Middle frontal gyrus (tissue), 1 donor: Measurements from ENCODE around the gene TCF12.

Experiments
- DNase-seq: peaks from one replicate; pipeline ENCODE4 v3.0.0-alpha.2; 2015; ENCODE audit warnings: low spot score; ENCODE audit errors: extremely low spot score

The TCF12 gene

DNA sequence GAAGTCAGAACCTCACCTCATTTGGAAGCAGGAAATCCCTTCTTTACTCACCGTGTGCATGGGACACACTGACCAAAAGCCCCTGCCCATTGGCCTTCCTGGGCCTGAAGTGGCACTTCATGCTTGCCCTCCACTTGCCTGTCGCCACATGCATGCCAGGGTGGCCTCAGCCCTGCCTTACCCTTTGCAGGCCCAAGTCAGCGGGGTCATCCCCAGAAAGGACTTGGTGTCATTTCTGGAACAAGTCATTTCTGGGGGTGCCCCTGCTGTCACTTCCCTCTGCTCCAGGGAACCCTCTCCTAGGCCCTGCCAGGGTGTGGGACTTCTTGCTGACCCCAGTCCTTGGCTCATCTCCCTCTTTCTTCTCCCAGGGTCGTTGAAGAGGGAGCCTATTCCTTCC is 398.0 kb downstream of the TCF12 start:
- no peak for DNase-seq

DNA sequence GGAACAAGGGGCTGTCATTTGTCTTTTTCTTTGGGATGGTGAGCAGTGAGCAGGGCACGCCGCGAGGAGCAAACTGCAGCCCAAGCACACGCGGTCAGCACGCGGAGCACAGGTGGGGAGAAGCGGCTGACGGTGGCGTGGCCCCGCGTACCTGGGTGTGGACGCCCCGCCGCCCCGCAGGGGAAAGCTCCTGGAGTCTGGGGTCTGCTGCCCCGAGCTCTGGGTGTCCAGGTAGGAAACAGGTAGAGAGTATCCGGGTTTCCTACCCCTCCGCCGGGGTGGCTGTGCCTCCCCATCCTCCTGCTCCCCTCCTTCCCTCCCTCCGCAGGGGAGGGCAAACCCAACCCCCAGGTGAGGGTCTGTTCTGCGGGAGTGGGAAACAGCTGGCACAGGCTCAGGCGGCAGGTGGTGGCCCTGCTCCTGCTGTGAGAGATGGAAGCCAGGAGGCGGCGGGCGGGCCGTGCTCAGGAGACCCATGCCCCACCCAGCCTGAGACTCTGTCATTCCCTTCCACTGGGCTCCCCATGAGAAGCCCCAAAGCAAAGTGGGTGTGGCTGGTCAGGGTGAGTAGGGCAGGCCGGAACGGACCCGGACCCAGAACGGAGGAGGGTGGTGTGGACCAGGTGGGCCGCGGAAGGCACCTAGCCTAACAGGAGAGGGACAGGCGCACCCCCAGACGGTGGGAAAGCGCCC is 400.9 kb downstream of the TCF12 start:
- no peak for DNase-seq

DNA sequence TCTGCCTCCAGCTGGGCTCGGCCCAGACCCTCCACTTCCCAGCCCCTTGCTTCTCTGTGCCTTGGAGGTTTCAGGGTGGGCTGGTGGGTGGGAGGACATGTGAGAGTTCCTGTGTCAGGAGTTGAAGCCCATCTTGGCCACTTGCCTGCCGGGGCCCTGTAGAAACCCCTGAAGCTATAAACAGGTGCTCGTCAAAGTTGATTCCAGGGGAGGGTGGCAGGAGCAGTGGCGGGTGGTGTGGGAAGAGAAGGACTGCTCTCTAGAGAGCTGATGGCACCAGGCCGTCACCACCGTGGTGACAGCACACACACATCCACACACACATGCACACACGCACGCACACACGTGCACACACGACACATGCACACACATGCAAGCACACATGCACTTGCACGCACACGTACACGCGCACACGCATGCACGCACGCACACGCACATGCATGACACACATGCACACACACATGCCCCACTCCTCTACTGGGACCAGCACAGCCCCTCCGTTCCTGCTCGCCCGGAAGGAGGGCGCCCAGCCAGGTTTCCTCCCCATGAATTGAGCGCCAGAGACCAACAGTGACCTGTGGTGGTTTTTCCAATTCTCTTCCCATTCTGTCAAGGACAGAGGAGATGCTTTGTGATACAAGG is 401.6 kb downstream of the TCF12 start:
- DNase-seq, result no peak

DNA sequence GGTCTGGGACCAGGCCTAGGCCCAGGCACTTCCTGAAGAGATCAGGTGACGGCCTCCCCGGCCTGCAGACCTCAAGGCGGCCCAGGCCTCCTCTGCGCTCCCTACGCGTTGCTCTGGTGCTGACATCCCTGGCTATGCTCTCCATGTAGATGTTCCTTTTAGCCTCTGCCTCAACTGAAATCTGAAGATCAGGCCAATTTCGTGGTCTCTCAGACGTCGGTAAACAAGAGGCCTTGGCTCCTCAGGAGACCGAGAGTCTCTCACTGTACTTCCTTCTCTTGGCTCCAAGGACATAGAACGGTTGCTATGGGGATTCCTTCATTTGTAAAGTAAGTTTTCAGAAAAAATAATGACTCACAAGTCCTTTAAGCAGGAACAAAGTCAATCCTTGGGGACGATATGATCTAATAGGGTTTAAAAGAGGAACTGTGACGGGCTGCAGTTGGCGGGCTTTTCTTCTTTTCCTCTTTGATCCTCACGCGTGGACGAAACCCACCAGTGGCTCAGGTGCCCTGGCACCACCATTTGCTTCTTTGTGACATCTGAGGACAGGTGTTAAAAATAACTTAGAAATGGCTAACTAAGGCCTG is 402.3 kb downstream of the TCF12 start:
- no peak for DNase-seq

DNA sequence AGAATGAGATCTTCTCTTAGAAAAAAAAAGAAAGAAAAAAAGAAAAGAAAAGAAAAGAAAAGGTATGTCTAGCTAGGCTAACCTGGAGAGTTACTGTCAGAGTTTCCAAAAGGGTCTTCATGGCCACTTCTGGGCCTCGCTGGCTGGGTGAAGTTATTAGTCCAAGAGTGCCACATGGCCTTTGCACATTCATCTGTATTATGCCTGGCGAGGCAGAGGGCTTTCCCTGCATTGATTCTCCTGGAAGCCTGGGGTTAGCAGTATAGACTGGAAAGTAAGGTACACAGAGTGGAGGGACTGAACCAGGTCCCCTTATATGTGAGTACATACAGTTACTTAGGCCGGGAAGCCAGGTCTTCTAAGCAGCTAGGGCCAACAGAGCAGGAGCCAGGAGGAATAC is 403.0 kb downstream of the TCF12 start:
- no peak for DNase-seq

DNA sequence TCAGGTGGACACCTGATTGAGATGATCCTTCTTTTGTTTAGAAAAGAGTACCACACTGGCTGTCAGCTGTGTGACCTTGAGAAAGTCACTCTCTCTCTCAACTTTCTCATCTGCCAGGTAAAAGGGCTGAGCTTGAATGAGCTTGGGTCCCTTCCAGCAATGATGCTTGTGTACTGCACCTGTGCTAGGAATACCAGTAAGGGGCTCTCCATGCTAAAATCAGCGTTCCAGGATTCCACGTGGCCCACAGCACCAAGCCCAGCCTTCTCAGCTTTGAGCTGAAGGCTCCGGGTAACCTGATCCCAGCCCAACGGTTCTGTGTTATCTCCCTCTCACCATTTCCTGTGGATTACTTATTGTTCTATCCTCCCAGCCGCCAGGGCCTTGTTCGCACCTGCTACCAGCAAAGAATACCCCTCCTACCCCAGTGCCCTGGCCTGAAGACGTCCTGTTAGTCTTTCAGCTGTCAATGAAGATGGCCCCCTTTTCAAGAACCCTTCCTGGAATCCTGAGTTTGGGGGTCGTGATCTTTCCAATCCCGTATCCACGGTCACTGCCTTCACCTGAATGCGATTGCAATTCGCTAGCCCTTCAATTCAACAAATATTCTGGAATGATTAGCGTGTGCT is 403.6 kb downstream of the TCF12 start:
- DNase-seq, result no peak

DNA sequence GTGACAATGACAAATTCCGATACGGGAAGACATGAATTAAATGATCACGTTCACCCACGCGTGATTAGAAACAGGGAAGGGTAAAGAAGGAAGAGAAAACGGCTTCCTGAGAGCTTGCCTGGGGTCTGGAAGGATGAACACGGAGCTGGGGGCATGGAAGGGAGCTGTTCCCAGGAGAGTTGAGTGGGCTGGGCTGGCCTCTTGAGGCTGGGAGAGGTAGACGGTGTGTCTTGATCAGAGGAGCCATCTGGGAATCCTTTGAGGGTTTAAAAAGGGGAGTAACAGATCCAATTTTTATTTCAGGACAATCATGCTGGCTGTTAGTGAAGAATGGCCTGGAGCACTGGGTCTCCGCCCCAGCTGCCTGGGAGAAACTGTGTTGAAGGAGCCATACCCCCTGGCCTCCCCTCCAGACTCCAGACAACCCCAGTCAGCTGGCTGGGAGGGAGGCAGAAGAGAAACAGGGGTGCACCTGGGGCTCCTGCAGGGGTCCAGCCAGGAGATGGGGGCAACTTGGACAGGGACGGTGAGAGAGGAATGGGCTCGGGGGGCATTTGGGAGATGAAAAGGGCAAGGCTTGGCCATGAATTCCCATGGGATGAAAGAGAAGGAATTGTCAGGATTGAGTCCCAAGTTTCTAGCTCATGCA is 404.3 kb downstream of the TCF12 start:
- no peak for DNase-seq

DNA sequence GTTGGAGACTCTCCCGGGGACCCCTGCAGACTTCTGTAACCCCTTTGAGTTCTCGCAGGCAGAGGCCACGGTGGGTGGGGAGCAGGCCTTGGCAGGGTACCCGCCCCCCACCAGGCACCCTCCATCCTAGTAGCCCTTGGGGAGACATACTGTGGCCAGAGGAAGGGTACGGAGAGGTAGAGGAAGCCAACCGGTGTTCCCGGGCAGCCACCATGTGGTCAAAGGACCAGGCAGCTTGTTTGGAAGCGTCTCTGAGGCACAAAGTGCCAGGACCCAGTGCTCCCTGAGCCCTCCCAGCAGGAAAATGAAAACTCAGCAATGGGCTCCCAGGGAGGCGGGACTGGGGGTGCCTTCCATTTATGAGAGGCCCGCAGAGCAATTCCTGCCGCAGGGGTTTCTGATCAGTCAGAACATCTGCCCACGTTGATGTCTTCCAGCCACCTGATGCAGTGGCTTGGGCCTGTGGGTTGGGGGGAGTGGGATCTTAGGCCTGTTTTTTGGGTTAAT is 404.9 kb downstream of the TCF12 start:
- no peak for DNase-seq

DNA sequence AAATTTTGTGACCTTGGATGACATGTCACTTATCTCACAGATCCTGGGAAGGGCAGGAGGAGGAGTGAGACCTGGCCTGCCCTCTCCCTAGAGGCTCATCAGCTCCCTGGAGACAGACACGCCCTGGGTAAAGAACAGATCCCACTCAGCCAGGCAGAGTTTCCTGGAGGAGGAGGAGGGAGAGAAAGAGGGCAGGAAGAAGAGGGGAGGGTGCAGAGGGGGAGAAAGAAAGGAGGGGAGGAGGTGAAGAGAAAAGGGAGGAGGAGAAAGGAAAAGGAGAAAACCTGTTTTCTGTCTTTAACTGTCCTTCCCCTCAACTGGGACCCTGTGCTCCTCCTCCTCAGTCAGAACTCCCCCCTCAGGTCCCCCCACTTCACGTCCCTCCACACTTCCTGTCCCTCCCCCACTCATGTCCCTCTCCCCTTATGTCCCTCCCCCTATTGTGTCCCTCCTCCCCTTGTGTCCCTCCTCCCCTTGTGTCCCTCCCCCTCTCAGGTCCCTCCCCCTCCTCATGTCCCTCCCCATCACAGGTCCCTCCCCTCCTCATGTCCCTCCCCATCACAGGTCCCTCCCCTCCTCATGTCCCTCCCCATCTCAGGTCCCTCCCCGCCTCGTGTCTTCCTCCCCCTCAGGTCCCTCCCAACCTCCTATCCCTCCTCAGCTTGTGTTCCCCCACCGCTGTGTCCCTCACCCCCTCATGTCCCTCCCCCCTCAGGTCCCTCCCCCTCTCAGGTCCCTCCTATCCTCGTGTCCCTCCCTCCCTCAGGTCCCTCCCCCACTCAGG is 405.6 kb downstream of the TCF12 start:
- DNase-seq, result no peak

DNA sequence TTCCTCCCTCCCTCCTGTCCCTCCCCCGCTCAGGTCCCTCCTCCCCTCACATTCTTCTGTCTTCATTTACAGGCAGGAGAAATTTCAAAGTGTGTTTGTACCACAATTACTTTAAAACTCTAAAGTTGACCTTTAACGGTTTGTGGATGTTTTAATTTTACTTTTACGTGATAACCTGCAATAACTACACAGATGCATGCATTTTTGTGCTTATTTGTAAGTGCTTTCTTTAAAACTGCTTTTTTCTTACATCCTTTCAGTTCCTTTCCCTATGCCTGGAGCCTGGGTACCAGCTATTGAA is 406.1 kb downstream of the TCF12 start:
- no peak for DNase-seq

DNA sequence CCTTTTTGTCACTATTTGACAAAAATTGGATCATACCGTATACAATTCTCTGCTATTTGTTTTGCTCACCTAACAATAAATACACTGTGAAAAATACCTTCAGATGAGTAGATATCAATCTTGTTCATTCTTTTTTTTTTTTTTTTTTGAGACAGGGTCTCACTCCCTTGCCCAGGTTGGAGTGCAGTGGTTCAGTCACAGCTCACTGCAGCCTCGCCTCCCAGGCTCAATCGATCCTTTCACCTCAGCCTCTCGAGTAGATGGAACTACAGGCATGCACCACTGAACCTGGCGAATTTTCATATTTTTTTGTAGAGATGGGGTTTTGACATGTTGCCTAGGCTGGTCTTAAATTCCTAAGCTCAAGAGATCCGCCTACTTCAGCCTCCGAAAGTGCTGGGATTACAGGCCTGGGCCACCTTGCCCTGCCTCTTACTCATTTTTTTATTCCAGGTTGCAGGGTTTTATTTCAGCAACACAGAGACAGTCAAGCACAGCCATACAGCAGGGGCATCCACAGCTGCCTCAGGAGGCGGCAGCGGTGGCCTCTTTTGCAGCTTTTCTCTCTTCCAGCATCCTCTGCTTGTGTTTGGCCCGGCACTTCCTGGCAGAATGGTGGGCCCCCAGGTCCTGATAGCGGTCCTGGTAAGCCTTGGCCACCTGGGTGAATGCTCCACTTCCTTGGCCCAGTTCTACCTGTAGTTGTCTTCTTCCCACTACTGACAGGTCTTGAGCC is 406.7 kb downstream of the TCF12 start:
- DNase-seq, result no peak

DNA sequence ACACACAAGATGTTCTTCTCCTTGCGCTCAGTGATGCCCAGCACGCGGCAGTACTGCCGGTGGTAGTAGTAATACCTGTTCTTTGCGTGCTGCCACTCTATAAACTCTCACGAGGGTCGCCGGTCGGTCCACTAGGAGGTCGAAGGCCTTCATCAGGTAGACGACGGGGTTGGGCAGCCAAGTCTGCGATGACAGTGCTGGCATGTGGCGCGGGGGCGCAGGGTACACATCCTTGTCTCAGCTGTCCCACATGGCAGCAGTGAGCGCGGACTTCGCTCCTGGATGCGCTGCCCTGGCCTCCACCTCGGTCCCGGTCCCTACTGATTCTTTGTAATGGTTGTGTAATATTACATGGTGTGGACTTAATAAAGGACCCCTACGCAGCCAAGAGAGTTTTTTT is 407.8 kb downstream of the TCF12 start:
- DNase-seq, result no peak

DNA sequence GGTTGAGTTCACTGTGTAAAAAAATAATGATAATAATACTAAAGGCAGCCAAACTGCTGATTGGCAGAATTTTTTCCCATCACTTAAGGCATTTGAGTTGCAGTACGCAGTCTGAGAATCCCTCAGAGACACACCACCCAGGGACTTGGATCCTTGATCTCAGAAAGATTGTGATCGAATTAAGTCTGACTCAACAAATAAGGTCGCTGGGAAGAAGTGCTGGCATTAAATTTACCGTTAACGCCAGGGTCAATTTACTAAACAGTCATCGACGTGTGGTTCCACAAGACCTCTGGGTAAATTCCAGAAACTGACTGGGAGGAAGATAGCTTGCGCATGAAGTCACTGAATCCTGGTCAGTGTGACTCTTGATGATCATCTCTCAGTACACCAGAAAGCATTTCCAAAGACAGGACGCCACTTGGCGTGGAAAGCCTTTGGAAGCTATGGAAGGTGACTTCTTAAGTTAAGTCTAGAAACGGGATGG is 409.6 kb downstream of the TCF12 start:
- DNase-seq, result no peak

DNA sequence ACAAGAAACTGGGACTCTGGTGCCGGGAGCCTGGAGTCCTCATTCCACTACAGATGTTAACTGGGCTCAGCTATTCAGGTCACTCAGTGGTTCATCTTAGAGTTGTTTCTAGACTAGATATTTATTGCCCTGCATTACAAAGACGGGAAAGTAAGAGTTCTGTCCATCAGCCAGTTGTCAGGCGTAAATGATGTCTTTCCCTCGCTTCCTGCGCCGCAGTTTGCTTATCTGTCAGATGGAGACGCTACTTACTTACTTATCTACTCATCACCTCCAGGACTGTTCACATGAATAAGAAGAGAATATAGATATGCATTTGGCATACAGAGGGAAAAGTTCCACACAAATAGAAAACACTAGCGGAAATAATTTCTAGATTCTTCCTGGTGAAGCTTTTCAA is 410.0 kb downstream of the TCF12 start:
- no peak for DNase-seq

DNA sequence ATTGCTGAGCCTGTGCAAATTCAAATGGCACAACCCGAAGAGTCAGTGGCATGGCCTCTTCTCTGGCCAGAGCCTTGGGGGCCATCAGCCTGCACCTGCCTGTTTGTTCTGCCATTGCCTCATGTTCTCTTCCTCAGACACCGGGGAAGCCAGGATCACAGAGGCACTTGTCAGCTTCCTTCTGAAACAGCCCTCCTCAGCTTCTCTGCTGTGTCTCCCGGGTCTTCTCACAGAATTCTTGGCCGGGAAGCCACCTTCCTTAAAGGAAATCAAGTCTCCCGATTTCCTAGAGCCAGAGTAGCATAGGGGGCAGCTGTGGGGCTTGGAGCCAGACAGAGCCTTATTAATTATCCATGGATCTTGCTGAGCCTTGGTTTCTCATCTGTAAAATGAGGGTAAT is 410.5 kb downstream of the TCF12 start:
- DNase-seq, result no peak

DNA sequence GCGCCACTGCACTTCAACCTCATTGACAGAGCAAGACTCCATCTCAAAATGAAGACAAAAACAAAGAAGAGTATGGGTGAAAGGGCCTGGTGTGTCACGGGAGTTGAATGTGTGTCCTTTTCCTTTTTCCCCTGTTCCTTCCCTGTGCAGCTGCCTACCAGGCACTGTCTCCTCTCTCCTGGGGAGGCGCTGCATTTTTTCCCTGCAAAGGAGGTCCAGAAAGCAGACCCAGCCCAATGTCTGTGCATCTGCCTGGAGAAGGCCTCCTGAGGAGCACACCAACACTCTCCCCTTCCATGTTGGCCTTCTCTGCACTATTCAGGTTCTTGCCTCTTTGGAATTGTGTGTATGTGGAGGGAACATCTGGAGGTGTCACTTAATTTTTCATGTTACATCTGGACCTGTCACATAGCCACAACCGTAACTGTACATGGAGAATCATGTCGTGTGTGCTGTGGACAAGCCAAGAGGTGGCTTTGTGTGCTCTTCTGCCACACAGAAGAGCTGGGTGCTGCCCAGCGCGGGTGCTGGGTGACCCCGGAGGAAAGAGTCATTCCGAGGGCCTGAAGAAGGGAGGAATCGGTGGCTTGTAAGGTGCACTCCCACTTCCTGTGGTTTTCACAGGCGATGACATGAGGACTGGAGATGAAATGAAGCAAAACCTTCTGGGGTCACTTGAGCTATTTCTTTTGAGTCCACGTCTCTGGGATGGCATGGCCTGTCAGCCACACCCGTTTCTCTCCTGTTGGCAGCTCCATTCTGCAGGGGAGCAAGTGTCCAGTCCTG is 411.3 kb downstream of the TCF12 start:
- DNase-seq, result no peak

DNA sequence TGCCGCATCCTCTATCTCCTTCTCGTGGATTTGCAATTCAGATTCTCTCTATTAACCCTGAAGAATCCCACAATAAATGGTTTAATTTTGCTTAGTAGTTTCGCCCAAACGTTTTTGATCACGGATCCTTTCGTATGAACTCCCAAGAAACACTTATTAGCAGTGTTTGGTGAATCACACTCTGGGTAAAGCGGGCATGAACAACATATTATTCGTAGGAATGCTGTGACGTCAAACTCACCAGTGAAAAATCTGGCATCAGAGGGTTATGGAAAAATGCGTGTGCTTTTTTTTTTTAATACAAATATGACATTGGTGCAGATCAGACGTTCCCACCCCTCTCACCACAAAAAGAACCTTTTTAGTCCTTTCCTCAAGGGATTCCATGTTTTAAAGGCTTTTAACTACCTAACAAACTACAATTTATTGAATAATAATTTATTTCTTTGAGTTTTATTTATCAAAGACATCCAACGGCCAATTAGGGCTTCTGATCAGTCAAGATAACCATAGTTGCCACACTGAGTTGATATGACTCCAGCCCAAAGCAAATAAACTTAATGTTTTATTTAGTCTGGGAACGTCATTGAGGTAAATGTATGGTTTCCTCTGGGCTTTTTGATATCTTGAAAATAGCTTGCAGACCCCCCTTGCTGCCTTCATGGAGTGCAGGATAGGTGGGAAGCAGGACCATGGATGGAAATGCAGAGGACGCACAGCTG is 412.3 kb downstream of the TCF12 start:
- no peak for DNase-seq

DNA sequence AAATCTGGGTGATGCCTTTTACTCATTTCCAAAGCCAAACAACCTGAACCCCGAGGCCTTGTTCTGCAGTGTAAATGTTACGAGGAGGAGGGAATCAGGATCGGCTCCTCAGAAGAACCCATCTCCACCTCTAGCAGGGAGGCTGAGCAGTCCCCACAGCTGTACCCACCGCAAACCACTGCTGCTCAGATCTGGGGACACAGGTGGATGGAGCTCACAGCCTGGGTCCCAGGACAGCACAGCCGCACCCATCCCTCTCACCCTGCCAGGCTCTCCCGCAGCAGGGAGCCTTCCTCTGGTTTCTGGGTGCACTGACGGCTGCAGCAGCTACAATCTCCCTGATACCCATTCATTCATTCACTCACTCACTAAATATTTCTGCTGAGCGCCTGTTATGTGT is 413.9 kb downstream of the TCF12 start:
- DNase-seq, result no peak

DNA sequence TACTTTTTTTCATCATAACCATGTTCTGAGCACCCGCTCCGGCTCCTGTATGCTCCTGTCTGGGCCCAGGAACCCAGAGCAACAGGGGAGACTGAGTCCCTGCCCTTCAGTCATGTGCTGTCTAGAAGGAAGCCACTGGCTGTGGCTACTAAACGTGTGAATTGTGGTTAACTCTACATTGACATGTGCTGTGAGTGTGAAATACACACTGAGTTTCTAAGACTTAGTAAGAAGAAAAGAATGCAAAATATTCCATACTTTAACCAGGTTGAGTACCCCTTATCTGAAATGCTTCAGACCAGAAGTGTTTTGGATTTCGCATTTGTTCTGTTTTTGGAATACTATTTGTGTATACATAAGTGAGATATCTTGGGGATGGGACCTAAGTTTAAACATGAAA is 415.0 kb downstream of the TCF12 start:
- no peak for DNase-seq
